GM06990 (cell line): ENCODE data around the gene PCED1A.
"Not testable (repeated sequence)": the region's sequence is repeated elsewhere in the genome, so short reads cannot be mapped to it uniquely, and the experiment has no call there.

Experiments
- DNase-seq: peaks from one replicate; pipeline ENCODE4 v3.0.0-alpha.2; 2011; ENCODE audit not compliant: insufficient read length; ENCODE audit errors: extremely low read depth
- H3K27me3 ChIP-seq: replicated peaks from 2 replicates; pipeline ENCODE4 v1.6.0; 2011; ENCODE audit warnings: low read length; ENCODE audit not compliant: control insufficient read depth, insufficient read depth
- H3K36me3 ChIP-seq: 2 replicates; pipeline ENCODE4 v1.5.1; 2011; ENCODE audit warnings: low read length; ENCODE audit not compliant: control insufficient read depth, insufficient read depth
- H3K4me3 ChIP-seq: replicated peaks from 2 replicates; pipeline ENCODE4 v1.5.1; 2011; ENCODE audit warnings: low read depth, mild to moderate bottlenecking, control low read depth, low read length
- CTCF ChIP-seq: IDR thresholded peaks from 2 replicates; pipeline ENCODE4 v1.5.1; 2011; ENCODE audit warnings: low read length, control low read depth, mild to moderate bottlenecking, inconsistent platforms; ENCODE audit not compliant: insufficient read depth, poor library complexity, severe bottlenecking

The PCED1A gene

GRCh38 chr20:2833761-2834160, 6.7 kb downstream of the PCED1A start:
- no peak for TF ChIP-seq CTCF
- DNase-seq = no peak
- H3K36me3 ChIP-seq = no peaks in the 10 kb centered on the region; the same call in 1 of the 2 replicates
- H3K4me3 ChIP-seq = no peak overlapping the region
- no peaks in the 10 kb centered on the region for H3K27me3 ChIP-seq

GRCh38 chr20:2831206-2831605, 9.2 kb downstream of the PCED1A start:
- not testable (repeated sequence) for DNase-seq, H3K4me3 ChIP-seq, H3K36me3 ChIP-seq, H3K27me3 ChIP-seq

- DNase-seq = no peak
- H3K4me3 ChIP-seq = no peak overlapping the region
- no peak for TF ChIP-seq CTCF
- no peaks in the 10 kb centered on the region for H3K36me3 ChIP-seq
- H3K27me3 ChIP-seq = no peaks in the 10 kb centered on the region
Measured at GRCh38 chr20:2829376-2829775, 11.1 kb downstream of the PCED1A start.

GRCh38 chr20:2826655-2827054, 13.8 kb downstream of the PCED1A start:
- no peak overlapping the region for H3K4me3 ChIP-seq
- DNase-seq = no peak
- H3K27me3 ChIP-seq = no peaks in the 10 kb centered on the region
- H3K36me3 ChIP-seq = no peaks in the 10 kb centered on the region
- no peak for TF ChIP-seq CTCF

- no peak for DNase-seq
- H3K27me3 ChIP-seq = no peaks in the 10 kb centered on the region
- no peak overlapping the region for H3K4me3 ChIP-seq
- no peak for TF ChIP-seq CTCF
- H3K36me3 ChIP-seq = no peaks in the 10 kb centered on the region
Measured at GRCh38 chr20:2825761-2826160, 14.7 kb downstream of the PCED1A start.

- H3K4me3 ChIP-seq = no peak overlapping the region
Measured at GRCh38 chr20:2822073-2822472, 18.4 kb downstream of the PCED1A start.

More at GRCh38 chr20:2822073-2822472, 18.4 kb downstream of the PCED1A start:
- H3K36me3 ChIP-seq = no peaks in the 10 kb centered on the region
- no peak for TF ChIP-seq CTCF
- no peaks in the 10 kb centered on the region for H3K27me3 ChIP-seq
- DNase-seq = no peak
